ENCODE measurements around the gene MKI67.

MKI67 gene

DNA sequence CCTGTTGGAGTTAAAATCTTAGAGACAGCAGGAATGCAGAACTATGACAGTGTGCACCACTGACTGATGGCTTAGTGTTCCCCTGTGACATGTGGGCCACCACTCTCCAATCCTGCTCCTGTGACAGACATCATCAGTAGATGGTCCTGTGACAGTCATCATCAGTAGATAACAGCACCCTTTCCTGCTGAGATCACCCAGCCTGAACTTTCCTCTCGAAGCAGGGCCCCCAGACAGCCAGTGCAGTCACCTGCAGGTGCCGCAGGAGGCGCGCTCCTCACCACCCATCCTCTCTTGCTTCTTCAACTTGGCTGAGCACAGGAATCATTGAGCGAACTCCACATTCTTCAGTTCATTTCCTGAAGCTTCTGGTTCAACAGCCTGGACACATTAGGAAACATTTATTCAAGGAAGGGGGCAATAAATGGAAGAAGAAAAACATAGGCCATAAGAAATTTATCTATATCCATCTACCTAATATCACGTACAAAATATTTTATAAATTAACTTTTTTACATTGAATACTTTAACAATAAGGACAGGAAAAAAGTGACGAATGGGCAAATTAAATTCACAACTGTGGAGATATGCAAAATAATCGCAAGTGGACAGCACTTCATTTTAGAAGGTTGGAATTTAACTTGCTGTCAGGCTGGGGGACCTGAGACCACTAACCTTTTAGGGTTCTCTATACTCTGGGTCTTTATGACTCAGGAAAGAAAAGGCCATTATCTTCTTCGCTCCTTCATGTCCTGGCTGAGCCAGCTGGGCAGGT lies 32.0 kb upstream of the MKI67 start:
- no peaks in the 10 kb centered on the region for H3K4me1 ChIP-seq (ENCODE audit: control insufficient read depth, insufficient read depth, low read length)
- no peak overlapping the region for H3K4me3 ChIP-seq (ENCODE audit: low read length)
- H3K27me3 ChIP-seq (ENCODE audit: control insufficient read depth, insufficient read depth, low read length) = no peaks in the 10 kb centered on the region
- H3K27ac ChIP-seq (ENCODE audit: low read depth, low read length) = no peak overlapping the region
- H3K36me3 ChIP-seq (ENCODE audit: control insufficient read depth, insufficient read depth, low read length) = no peaks in the 10 kb centered on the region
- H3K9ac ChIP-seq (ENCODE audit: low read length) = no peak overlapping the region

DNA sequence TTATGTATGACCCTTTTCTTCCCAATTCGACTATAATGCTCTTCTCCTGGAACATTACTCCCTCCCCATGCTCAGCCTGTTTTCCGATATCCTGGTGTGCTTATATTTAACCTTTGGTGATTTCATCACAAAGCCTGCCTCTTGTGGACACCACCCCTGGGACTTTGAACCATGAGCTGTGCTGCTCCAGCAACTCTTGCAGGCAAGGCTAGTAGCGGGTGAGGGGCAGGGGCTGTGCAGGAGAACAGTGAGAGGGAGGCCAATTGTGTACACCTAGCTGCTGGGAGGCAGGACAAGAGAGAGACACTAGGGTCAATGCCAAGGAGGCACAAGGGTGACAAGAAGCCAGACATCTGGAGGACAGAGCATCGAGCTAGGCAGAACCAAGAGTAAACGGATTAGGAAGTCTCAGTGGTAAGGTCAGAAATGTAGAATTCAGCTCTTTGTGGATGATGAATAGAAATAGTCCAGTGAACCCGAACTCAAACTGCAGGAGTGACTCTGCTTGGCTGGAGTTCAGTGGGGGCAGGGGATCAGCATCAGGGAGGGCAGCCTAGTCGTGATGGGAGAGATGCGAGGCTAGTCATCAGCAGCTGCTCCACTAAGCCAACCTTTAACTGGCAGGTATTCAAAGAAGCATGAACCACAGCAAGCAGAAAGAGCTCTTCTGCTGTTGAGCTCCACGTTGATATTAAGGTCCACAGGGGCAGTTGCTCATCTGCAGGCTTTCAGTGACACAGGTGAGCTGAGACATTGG lies 31.0 kb upstream of the MKI67 start:
- Histone ChIP-seq H3K4me3 (ENCODE audit: low read length) (no peak overlapping the region), H3K9ac (ENCODE audit: low read length) (no peak overlapping the region), H3K27ac (ENCODE audit: low read depth, low read length) (no peak overlapping the region), H3K4me1 (ENCODE audit: control insufficient read depth, insufficient read depth, low read length) (no peaks in the 10 kb centered on the region), H3K27me3 (ENCODE audit: control insufficient read depth, insufficient read depth, low read length) (no peaks in the 10 kb centered on the region), H3K36me3 (ENCODE audit: control insufficient read depth, insufficient read depth, low read length) (no peaks in the 10 kb centered on the region)

DNA sequence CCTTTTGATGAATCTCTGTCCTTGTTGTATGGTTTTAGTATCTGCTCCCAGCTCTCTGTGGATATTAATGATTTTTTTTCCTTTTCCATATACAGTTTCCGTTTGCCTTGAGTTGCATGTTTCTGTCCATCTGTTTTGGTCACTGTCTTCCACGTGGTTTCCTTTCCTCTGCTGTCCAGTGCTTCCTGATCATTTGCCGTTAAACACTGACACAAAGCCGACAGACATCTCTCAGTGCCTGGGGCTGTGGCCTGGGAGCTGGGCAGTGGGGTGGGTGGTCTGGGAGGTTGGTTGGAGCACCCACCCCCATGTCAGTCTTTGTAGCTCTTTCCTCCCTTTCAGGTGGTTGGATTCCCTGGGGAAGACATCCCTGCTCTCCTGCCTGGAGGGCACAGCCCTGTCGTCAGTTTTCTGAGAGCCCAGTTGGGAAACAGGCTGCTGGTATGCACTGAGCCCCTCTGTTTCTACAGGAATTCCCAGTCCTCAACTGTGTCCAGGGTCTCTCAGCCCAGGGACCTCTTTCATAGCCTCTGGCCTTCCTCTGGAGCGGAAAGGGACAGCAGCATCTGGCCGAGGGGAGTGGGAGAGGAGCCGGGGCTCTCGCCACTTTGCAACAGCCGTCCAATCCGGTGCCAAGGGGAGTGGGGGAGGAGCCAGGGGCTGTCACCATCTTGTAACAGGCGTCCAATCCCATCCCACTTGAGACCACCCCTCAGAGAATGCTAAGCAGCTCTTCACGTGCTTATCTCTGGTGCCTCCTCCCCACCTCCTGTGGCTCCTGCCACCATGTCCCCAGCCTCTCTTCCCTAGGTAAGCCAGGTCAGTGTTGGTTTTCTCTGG lies 26.7 kb upstream of the MKI67 start:
- no peaks in the 10 kb centered on the region for H3K36me3 ChIP-seq (ENCODE audit: control insufficient read depth, insufficient read depth, low read length)
- H3K4me1 ChIP-seq (ENCODE audit: control insufficient read depth, insufficient read depth, low read length) = no peaks in the 10 kb centered on the region
- H3K9ac ChIP-seq (ENCODE audit: low read length) = no peak overlapping the region
- no peak overlapping the region for H3K4me3 ChIP-seq (ENCODE audit: low read length)
- H3K27ac ChIP-seq (ENCODE audit: low read depth, low read length) = no peak overlapping the region
- H3K27me3 ChIP-seq (ENCODE audit: control insufficient read depth, insufficient read depth, low read length) = peaks cover 2% of the 10 kb centered on the region

DNA sequence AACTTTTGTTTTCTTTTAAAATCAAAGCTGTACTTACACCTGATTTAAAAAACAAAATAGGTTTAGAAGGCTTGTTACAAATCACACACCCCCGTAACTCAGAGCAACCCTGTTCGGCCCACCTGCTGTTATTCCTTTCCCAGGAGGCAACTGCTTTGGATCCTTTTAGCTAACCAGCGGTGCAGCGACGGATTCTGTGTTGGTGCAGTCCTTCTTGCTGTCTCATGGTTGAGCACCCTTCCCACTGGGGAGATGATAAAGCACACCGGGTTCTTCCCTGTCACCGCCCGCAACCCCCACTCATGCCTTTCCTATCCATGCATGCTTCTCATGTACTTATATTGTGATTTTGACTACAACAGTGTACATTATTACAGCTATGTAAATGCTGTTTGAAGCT lies 24.8 kb upstream of the MKI67 start:
- Histone ChIP-seq H3K4me1 (ENCODE audit: control insufficient read depth, insufficient read depth, low read length) (no peaks in the 10 kb centered on the region), H3K27me3 (ENCODE audit: control insufficient read depth, insufficient read depth, low read length) (peaks cover 2% of the 10 kb centered on the region), H3K36me3 (ENCODE audit: control insufficient read depth, insufficient read depth, low read length) (no peaks in the 10 kb centered on the region), H3K27ac (ENCODE audit: low read depth, low read length) (no peak overlapping the region), H3K4me3 (ENCODE audit: low read length) (no peak overlapping the region), H3K9ac (ENCODE audit: low read length) (no peak overlapping the region)

DNA sequence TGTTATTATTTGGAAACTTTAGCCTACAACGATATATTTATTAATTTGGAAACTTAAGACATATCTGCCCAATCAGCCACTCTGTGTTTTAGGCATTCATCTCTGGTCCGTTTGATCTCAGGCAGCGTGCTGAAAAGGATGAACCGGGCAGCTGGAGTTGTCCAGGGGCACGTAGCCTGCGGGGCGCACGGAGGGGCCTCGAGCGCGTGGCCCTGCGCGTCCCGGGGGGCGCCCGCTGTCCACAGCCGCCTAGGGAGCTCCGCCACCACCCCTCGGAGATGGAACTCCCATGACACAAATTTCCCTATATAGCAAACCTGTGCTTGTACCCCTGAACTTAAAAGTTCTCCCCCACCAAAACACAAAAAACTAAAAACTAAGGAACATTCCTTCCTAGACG lies 24.3 kb upstream of the MKI67 start:
- Histone ChIP-seq H3K27me3 (ENCODE audit: control insufficient read depth, insufficient read depth, low read length) (peaks cover 2% of the 10 kb centered on the region), H3K27ac (ENCODE audit: low read depth, low read length) (no peak overlapping the region), H3K36me3 (ENCODE audit: control insufficient read depth, insufficient read depth, low read length) (no peaks in the 10 kb centered on the region), H3K9ac (ENCODE audit: low read length) (no peak overlapping the region), H3K4me3 (ENCODE audit: low read length) (peak overlapping the region; percentile 73), H3K4me1 (ENCODE audit: control insufficient read depth, insufficient read depth, low read length) (no peaks in the 10 kb centered on the region)

DNA sequence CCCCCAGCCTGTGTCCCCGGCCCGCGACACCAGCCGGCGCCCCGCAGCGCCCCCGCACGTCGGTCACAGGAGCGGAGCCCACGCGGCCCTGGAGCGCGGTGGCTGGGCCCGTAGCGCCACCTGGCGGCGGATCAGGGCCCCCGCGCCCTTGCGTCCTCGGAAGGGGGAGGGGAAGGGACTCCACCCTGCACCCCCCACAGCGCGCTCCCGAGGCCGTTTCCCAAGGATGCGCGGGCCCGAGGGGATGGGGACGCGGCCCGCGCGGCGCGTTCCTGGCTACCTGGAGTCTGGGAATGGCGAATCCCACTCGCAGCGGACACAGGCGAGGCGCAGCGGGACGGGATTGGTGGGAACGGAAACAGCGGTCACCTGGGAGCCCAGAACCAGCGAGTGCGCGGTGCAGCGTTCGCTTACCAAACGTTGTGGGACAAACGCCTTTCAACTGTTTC lies 23.8 kb upstream of the MKI67 start:
- Histone ChIP-seq H3K27me3 (ENCODE audit: control insufficient read depth, insufficient read depth, low read length) (peaks cover 2% of the 10 kb centered on the region), H3K4me3 (ENCODE audit: low read length) (peak overlapping the region; percentile 73), H3K9ac (ENCODE audit: low read length) (no peak overlapping the region), H3K36me3 (ENCODE audit: control insufficient read depth, insufficient read depth, low read length) (no peaks in the 10 kb centered on the region), H3K4me1 (ENCODE audit: control insufficient read depth, insufficient read depth, low read length) (no peaks in the 10 kb centered on the region), H3K27ac (ENCODE audit: low read depth, low read length) (no peak overlapping the region)

DNA sequence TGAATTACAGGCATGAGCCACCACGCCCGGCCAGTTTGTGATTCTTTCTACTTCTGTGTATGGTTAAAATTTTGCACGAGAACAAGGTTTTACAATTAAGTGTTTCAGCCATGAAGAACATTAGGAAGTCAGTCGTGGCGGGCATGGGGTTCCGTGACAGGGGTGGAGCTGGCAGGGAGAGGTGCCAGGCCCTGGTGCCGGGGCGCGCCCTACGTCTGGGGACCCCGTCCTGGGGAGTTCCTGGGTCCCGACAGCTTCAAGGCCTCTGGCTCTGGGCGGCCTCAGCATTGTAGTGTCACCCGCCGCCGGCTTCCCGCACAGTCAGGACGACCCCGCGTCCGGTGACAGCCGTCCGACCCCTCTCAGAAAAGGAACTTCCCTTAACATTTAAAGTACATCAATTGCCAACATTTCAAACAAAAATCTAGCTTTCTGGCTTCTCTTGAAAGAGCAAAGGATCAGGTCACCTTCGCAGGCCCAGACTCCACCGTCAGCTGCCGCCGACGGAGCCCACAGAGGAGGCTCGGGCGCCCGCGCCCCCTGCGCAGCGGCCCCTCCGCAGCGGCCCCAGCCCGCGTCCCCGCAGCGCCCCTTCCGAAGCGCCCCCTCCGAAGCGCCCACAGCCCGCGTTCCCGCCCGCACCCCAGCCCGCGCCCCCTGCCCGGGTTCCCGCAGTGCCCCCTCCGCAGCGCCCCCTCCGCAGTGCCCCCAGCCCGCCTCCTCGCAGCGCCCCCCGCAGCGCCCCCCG lies 23.2 kb upstream of the MKI67 start:
- Histone ChIP-seq H3K27me3 (ENCODE audit: control insufficient read depth, insufficient read depth, low read length) (peaks cover 2% of the 10 kb centered on the region), H3K4me1 (ENCODE audit: control insufficient read depth, insufficient read depth, low read length) (no peaks in the 10 kb centered on the region), H3K27ac (ENCODE audit: low read depth, low read length) (no peak overlapping the region), H3K9ac (ENCODE audit: low read length) (no peak overlapping the region), H3K36me3 (ENCODE audit: control insufficient read depth, insufficient read depth, low read length) (no peaks in the 10 kb centered on the region), H3K4me3 (ENCODE audit: low read length) (no peak overlapping the region)

DNA sequence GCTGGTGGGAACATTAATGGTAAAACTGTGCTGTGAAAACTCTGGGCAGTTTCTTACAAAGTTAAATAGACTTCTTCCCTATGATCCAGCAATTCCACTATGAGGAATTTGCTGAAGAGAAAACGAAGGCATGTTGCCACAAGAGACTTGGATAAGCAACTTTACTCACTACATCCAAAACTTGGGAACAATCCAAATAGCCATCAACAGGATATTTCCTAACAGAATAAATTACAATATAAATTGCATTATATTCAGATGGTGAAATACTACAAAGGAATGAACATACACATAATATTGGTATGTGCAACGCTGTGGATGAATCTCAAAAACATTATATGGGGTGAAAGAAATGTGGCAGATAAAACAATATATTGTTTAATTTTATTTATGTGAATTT lies 21.4 kb upstream of the MKI67 start:
- H3K9ac ChIP-seq (ENCODE audit: low read length) = no peak overlapping the region
- H3K27ac ChIP-seq (ENCODE audit: low read depth, low read length) = no peak overlapping the region
- H3K36me3 ChIP-seq (ENCODE audit: control insufficient read depth, insufficient read depth, low read length) = no peaks in the 10 kb centered on the region
- peaks cover 2% of the 10 kb centered on the region for H3K27me3 ChIP-seq (ENCODE audit: control insufficient read depth, insufficient read depth, low read length)
- no peaks in the 10 kb centered on the region for H3K4me1 ChIP-seq (ENCODE audit: control insufficient read depth, insufficient read depth, low read length)
- no peak overlapping the region for H3K4me3 ChIP-seq (ENCODE audit: low read length)

DNA sequence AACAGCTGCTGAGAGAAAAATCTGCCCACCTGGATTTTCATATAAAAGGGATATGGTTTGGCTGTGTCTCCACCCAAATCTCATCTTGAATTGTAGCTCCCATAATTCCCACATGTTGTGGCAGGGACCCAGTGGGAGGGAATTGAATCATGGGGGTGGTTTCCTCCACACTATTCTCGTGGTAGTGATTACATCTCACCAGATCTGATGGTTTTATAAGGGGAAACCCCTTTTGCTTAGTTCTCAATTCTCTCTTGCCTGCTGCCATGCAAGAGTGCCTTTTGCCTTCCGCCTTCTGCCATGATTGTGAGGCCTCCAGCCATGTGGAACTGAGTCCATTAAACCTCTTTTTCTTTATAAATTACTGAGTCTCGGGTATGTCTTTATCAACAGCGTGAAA lies 20.8 kb upstream of the MKI67 start:
- H3K4me3 ChIP-seq (ENCODE audit: low read length) = no peak overlapping the region
- H3K27me3 ChIP-seq (ENCODE audit: control insufficient read depth, insufficient read depth, low read length) = peaks cover 2% of the 10 kb centered on the region
- no peak overlapping the region for H3K27ac ChIP-seq (ENCODE audit: low read depth, low read length)
- no peaks in the 10 kb centered on the region for H3K36me3 ChIP-seq (ENCODE audit: control insufficient read depth, insufficient read depth, low read length)
- H3K4me1 ChIP-seq (ENCODE audit: control insufficient read depth, insufficient read depth, low read length) = no peaks in the 10 kb centered on the region
- H3K9ac ChIP-seq (ENCODE audit: low read length) = no peak overlapping the region

DNA sequence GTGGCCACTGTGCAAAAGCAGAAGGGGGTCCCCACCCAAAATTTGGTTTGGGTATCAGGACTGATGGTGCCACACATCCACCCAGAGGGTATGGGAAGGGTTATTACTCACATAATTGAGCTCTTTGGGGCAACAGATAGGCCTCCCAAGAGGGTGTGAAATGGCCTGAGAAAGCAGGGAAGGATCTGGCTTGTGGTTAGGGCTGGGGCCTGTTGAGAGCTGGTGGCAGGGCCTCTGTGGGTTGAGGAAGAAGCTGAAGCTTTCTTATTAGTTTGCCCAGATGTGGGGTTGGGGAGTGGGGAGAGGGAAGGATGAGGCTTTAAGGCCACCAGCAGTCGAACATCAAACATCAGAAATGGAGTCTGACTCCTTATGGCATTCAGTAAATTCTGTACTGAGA lies 18.3 kb upstream of the MKI67 start:
- no peaks in the 10 kb centered on the region for H3K4me1 ChIP-seq (ENCODE audit: control insufficient read depth, insufficient read depth, low read length)
- H3K27ac ChIP-seq (ENCODE audit: low read depth, low read length) = no peak overlapping the region

DNA sequence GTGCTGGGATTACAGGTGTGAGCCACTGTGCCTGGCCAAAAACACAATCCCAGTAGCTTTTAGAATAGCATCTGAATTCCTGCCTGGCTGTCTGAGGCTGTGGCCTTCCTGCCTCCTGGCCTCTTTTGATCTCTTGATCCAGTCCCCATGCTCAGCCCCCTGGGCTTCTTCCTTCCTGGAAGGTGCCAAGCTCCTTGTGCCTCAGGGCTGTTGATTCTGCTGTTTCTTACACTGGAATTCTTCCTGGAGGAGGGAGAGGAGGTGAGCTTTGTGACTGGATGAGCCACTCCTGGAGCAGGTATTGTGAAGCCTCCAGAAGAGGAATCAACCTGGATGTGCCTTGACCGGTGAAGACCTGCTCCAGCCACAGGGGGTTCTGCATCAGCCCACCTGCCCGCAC lies 17.3 kb upstream of the MKI67 start:
- H3K4me3 ChIP-seq (ENCODE audit: low read length) = no peak overlapping the region
- H3K27ac ChIP-seq (ENCODE audit: low read depth, low read length) = no peak overlapping the region
- no peaks in the 10 kb centered on the region for H3K4me1 ChIP-seq (ENCODE audit: control insufficient read depth, insufficient read depth, low read length)
- no peaks in the 10 kb centered on the region for H3K27me3 ChIP-seq (ENCODE audit: control insufficient read depth, insufficient read depth, low read length)
- no peak overlapping the region for H3K9ac ChIP-seq (ENCODE audit: low read length)
- no peaks in the 10 kb centered on the region for H3K36me3 ChIP-seq (ENCODE audit: control insufficient read depth, insufficient read depth, low read length)

More for the DNA sequence above, 18.3 kb upstream of the MKI67 start:
- Histone ChIP-seq H3K27me3 (ENCODE audit: control insufficient read depth, insufficient read depth, low read length) (no peaks in the 10 kb centered on the region), H3K4me3 (ENCODE audit: low read length) (no peak overlapping the region), H3K9ac (ENCODE audit: low read length) (no peak overlapping the region), H3K36me3 (ENCODE audit: control insufficient read depth, insufficient read depth, low read length) (no peaks in the 10 kb centered on the region)

DNA sequence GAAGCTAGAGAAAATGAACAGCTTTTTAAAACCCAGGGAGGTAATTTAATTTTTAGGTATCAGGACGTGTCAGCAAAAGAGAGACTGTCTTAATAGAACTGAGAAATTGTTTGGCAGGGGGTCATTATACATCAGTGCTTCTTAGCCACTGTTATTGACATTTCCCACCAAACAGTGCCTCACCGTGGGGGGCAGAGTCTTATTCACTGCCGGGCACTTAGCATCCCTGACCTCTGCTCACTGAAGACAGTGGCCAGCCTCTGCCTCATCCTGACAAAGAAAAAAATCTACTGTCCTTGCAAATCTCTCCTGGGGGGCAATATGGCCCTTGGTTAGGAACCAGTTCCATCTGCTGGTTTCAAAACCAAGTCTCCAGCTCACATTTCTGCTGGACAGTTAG lies 14.2 kb upstream of the MKI67 start:
- Histone ChIP-seq H3K27ac (ENCODE audit: low read depth, low read length) (no peak overlapping the region), H3K9ac (ENCODE audit: low read length) (no peak overlapping the region), H3K27me3 (ENCODE audit: control insufficient read depth, insufficient read depth, low read length) (no peaks in the 10 kb centered on the region), H3K4me3 (ENCODE audit: low read length) (no peak overlapping the region), H3K36me3 (ENCODE audit: control insufficient read depth, insufficient read depth, low read length) (no peaks in the 10 kb centered on the region), H3K4me1 (ENCODE audit: control insufficient read depth, insufficient read depth, low read length) (no peaks in the 10 kb centered on the region)
